Measurements from ENCODE around the gene PRIM2. TPM values are rescaled to one million over a fixed set of nuclear protein-coding genes. Genes with fewer than 3 reads are reported as not detected.
A peak's percentile ranks its signal among the peaks of the same experiment; 100 is the strongest.
"Not testable (repeated sequence)": the region's sequence is repeated elsewhere in the genome, so short reads cannot be mapped to it uniquely, and the experiment has no call there.

The PRIM2 gene
- total and polyA plus RNA-seq, 2 experiments from 2014 or later: 27.9 to 61.3 TPM

- Histone ChIP-seq H3K4me3 (no peak overlapping the region), H3K4me1 (ENCODE audit: insufficient read depth) (peaks cover 51% of the 10 kb centered on the region), H3K4me2 (ENCODE audit: unreplicated experiment) (no peak overlapping the region), H3K79me2 (ENCODE audit: insufficient read depth) (no peaks in the 10 kb centered on the region), H3K27me3 (replicated peaks; ENCODE audit: insufficient read depth) (no peaks in the 10 kb centered on the region), H3F3A (ENCODE audit: insufficient read depth) (peaks cover 43% of the 10 kb centered on the region), H3K27ac (no peak overlapping the region), H3K9ac (no peak overlapping the region), H3K9me2 (ENCODE audit: insufficient read depth) (no peaks in the 10 kb centered on the region), H3K9me3 (ENCODE audit: low read depth) (no peaks in the 10 kb centered on the region), H3K36me3 (ENCODE audit: low read depth) (no peaks in the 10 kb centered on the region), H4K20me1 (ENCODE audit: insufficient read depth) (no peaks in the 10 kb centered on the region), H2AFZ (no peak overlapping the region)
- no peak for DNase-seq
- TF ChIP-seq EZH2 (IDR thresholded peaks at IDR 0.05; ENCODE audit: insufficient read depth, poor library complexity, severe bottlenecking) (no peak), EZH2phosphoT487 (IDR thresholded peaks at IDR 0.05; ENCODE audit: insufficient read depth, low read depth) (no peak)
- in situ Hi-C loops (cut with MboI): loop anchor here (25.0 kb wide), 2 partner anchors 398 to 673 kb away; partner anchors contain the start of gene DST
- 92% methylated on average over 24 of the region's 24 CpGs; no CpG with 5 or more reads in 1 of the 2 experiments for WGBS, 2 experiments (ENCODE audit: low coverage in 1 of 2, low lambda C conversion rate in 2 of 2, missing lambda C conversion rate in 2 of 2)
These were observed 6.6 kb upstream of the PRIM2 start for GRCh38 chr6:57310817-57311157.

- not testable (repeated sequence) for H2AFZ ChIP-seq; H3K27me3 ChIP-seq (replicated peaks; ENCODE audit: insufficient read depth); H3K9ac ChIP-seq; DNase-seq; H3K9me3 ChIP-seq (ENCODE audit: low read depth); H3K79me2 ChIP-seq (ENCODE audit: insufficient read depth); H3K27ac ChIP-seq; H3K4me3 ChIP-seq; H3K4me2 ChIP-seq (ENCODE audit: unreplicated experiment); H3K36me3 ChIP-seq (ENCODE audit: low read depth); H4K20me1 ChIP-seq (ENCODE audit: insufficient read depth); H3K9me2 ChIP-seq (ENCODE audit: insufficient read depth)
- in situ Hi-C loops (cut with MboI): loop anchor here (25.0 kb wide), 2 partner anchors 399 to 674 kb away; partner anchors contain the start of gene DST
- WGBS, 2 experiments (ENCODE audit: low coverage in 1 of 2, low lambda C conversion rate in 2 of 2, missing lambda C conversion rate in 2 of 2): 96 to 97% methylated on average over 30 to 44 of the region's 44 CpGs
- Histone ChIP-seq H3F3A (ENCODE audit: insufficient read depth) (peaks cover 43% of the 10 kb centered on the region), H3K4me1 (ENCODE audit: insufficient read depth) (peaks cover 51% of the 10 kb centered on the region)
These were observed 6.0 kb upstream of the PRIM2 start for GRCh38 chr6:57311300-57312003.

- Histone ChIP-seq H2AFZ (no peak overlapping the region), H3K4me1 (ENCODE audit: insufficient read depth) (peaks cover 51% of the 10 kb centered on the region), H3K4me3 (no peak overlapping the region), H3K4me2 (ENCODE audit: unreplicated experiment) (no peak overlapping the region), H3K27me3 (replicated peaks; ENCODE audit: insufficient read depth) (no peaks in the 10 kb centered on the region), H3K79me2 (ENCODE audit: insufficient read depth) (peaks cover 2% of the 10 kb centered on the region; the same call in 1 of the 2 replicates), H3F3A (ENCODE audit: insufficient read depth) (peaks cover 42% of the 10 kb centered on the region), H3K27ac (peak overlapping the region; percentile 91), H4K20me1 (ENCODE audit: insufficient read depth) (no peaks in the 10 kb centered on the region), H3K9me2 (ENCODE audit: insufficient read depth) (no peaks in the 10 kb centered on the region), H3K9ac (no peak overlapping the region), H3K9me3 (ENCODE audit: low read depth) (no peaks in the 10 kb centered on the region), H3K36me3 (ENCODE audit: low read depth) (no peaks in the 10 kb centered on the region)
- TF ChIP-seq EZH2 (IDR thresholded peaks at IDR 0.05; ENCODE audit: insufficient read depth, poor library complexity, severe bottlenecking): no peak
- TF ChIP-seq EZH2phosphoT487 (IDR thresholded peaks at IDR 0.05; ENCODE audit: insufficient read depth, low read depth): no peak
- DNase-seq: no peak
- in situ Hi-C loops (cut with MboI): loop anchor here (25.0 kb wide), 2 partner anchors 400 to 675 kb away; partner anchors contain the start of gene DST
- WGBS, 2 experiments (ENCODE audit: low coverage in 1 of 2, low lambda C conversion rate in 2 of 2, missing lambda C conversion rate in 2 of 2): 93 to 100% methylated on average over 2 to 3 of the region's 3 CpGs
These were observed 5.5 kb upstream of the PRIM2 start for GRCh38 chr6:57312004-57312345.

GRCh38 chr6:57313009-57313408 is 4.4 kb upstream of the PRIM2 start:
- peak overlapping the region; percentile 47 for H3K4me3 ChIP-seq
- H3K27me3 ChIP-seq (replicated peaks; ENCODE audit: insufficient read depth): no peaks in the 10 kb centered on the region
- no peaks in the 10 kb centered on the region for H3K9me2 ChIP-seq (ENCODE audit: insufficient read depth)
- H3F3A ChIP-seq (ENCODE audit: insufficient read depth): peaks cover 44% of the 10 kb centered on the region
- peaks cover 43% of the 10 kb centered on the region for H3K4me1 ChIP-seq (ENCODE audit: insufficient read depth)
- H3K4me2 ChIP-seq (ENCODE audit: unreplicated experiment): peak overlapping the region; percentile 76
- peak; percentile 38 for DNase-seq
- no peak for TF ChIP-seq EZH2phosphoT487 (IDR thresholded peaks at IDR 0.05; ENCODE audit: insufficient read depth, low read depth)
- no peak for TF ChIP-seq EZH2 (IDR thresholded peaks at IDR 0.05; ENCODE audit: insufficient read depth, poor library complexity, severe bottlenecking)
- no peaks in the 10 kb centered on the region for H3K36me3 ChIP-seq (ENCODE audit: low read depth)
- peaks cover 12% of the 10 kb centered on the region for H3K79me2 ChIP-seq (ENCODE audit: insufficient read depth)
- peak overlapping the region; percentile 61 for H3K9ac ChIP-seq
- H3K9me3 ChIP-seq (ENCODE audit: low read depth): no peaks in the 10 kb centered on the region
- H2AFZ ChIP-seq: peak overlapping the region; percentile 10
- in situ Hi-C loops (cut with MboI): loop anchor here (25.0 kb wide), 2 partner anchors 401 to 676 kb away; partner anchors contain the start of gene DST
- no peaks in the 10 kb centered on the region for H4K20me1 ChIP-seq (ENCODE audit: insufficient read depth)
- H3K27ac ChIP-seq: peak overlapping the region; percentile 91

All from GM23248 (cell line).